GM21447 (cell line): ENCODE results near the gene ACSM4.
"Not testable (repeated sequence)": the region's sequence is repeated elsewhere in the genome, so short reads cannot be mapped to it uniquely, and the experiment has no call there.

Experiments used
- ATAC-seq: cut with Tn5 transposase; IDR thresholded peaks from one replicate; pipeline ENCODE4 v1.9.1; 2021; ENCODE audit not compliant: unreplicated experiment

Gene ACSM4

GRCh38 chr12:7303772-7304171, at the start of gene ACSM4:
TSS of gene ACSM4 (plus strand) at chr12:7304072. CDS start at chr12:7304332, 260 bp downstream.
- ATAC-seq, result no peak

DNA sequence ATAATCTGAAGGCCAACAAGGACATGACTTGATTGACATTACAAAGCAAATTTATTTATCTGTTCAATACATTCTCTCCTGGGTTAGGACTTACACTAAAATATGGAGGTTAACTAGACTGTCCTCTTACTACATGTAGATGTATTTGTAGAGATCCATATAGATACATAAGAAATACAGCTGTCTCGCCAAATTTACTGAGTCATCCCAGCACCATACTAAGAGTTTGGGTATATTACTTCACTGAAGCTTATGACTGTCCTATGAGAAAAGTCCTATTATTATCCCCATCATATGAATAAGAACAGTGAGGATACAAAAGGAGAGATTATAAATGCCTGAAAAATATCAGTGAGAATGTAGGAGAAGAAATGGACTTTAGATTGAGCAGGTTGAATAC, 44.8 kb upstream of the ACSM4 start:
- ATAC-seq, result no peak

GRCh38 chr12:7264538-7264937, 39.3 kb upstream of the ACSM4 start:
- no peak for ATAC-seq

DNA sequence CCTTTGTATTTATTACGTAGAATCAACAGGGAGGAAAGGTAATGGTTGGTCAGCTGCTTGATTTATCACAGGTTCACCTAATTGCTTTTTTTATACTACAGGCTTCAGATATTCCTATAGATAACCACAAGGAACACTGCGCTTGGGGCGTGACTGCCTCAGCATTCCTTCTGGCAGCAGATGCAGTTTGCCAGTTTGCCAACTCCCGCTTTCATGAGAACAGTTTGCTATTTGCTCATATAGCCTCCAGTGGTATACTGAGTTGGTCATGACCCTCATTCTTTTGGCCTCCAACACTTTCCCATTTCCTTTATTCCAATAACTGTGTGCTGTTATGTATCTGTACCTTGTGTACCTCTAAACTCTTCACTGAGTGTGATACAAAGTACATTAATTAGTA, 38.6 kb upstream of the ACSM4 start:
- no peak for ATAC-seq

DNA sequence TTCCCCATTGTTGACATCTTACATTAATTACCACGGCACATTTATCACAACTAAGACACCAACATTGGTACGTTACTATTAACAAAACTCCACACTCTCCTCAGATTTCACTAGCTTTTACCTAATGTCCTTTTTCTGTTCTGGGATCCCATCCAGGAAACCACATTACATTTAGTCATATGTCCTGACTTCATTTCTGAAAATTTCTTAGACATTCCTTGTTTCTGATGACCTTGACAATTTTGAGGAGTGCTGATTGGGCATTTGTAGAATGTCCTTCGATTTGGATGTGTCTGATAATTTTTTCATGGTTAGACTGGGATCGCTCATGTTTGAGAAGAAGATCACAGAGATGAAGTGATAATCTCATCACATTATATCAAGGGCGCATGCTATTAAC, 34.6 kb upstream of the ACSM4 start:
- ATAC-seq, result no peak

DNA sequence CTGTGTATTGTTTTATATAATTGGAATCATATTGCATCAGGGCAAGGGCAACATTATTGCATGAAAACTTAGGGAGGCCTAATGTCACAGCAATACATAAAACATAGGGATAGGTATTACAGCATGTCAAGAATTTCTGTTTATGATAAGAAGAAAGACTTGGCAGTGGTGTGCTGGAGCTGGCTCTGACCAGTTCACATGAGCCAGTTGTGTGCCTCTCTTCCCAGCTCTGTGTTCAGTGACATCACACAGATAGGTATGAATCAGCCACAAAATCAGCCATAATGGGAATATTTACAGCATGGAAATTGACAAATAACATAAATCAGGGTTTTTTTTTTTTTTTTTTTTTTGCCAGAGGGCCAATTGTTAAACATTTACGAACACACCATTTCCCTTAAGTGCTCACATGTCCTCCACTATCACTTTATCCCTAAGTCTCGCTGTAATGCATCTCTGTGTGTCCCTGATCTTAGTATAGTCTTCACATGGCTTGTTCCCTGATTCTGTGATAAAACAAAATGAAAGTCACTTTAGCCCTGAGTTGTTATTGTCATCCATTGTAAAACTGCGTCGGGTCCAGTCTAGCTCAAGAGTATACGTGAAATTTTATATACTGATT, 31.9 kb upstream of the ACSM4 start:
- ATAC-seq, result no peak

GRCh38 chr12:7275482-7275881, 28.4 kb upstream of the ACSM4 start:
- not testable (repeated sequence) for ATAC-seq

GRCh38 chr12:7282844-7283243, 21.0 kb upstream of the ACSM4 start:
- peak; percentile 66 for ATAC-seq

- ATAC-seq, result no peak
Measured at GRCh38 chr12:7289743-7290142, 14.1 kb upstream of the ACSM4 start.

DNA sequence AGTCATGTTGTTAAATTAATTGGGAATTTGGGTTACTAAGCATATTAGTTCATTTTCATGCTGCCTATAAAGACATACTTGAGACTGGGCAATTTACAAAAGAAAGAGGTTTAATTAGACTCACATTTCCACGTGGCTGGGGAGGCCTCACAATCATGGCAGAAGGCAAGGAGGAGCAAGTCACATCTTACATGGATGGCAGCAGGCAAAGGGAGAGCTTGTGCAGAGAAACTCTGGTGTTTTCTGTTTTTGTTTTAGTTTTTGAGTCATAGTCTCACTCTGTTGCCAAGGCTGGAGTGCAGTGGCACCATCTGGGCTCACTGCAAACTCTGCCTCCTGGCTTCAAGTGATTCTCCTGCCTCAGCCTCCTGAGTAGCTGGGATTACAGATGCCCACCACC, 13.3 kb upstream of the ACSM4 start:
- not testable (repeated sequence) for ATAC-seq

GRCh38 chr12:7292300-7292699, 11.6 kb upstream of the ACSM4 start:
- ATAC-seq, result no peak

DNA sequence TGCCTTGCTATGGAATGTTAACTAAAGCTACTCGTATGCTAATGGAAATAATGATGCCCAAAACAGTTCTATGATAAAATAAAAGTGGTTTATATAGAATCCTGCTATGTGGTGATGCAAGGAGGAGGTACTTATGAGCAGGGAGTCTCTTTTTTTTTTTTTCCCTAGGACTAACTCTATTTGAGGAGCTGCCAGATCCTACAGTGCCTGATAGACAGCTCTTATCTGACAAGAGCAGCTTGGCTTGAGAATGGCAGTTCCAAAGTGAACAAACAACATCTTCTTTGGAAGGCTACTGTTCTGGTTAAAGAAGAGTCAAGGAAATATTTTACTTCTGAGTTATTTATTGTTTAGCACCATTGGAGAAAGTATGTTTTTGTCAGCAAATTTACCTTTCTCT, 10.2 kb upstream of the ACSM4 start:
- ATAC-seq, result no peak

DNA sequence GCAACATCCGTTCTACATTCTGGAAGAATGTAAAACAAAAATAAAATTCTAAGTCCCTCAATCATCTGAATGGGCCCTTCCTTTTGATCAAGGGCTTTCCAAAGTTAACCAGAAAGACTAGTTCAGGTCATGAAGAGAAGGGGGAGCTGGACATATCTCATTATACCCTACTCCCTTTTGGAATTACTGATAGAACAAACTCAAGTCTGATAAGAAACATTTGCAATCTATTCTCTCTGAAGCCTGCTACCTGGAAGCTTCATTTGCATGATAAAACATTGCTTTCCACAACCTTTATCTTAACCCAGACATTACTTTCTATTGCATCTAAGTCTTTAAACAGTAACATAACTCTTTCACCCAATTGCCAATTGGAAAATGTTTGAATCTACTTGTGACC, 8.3 kb upstream of the ACSM4 start:
- ATAC-seq, result no peak

DNA sequence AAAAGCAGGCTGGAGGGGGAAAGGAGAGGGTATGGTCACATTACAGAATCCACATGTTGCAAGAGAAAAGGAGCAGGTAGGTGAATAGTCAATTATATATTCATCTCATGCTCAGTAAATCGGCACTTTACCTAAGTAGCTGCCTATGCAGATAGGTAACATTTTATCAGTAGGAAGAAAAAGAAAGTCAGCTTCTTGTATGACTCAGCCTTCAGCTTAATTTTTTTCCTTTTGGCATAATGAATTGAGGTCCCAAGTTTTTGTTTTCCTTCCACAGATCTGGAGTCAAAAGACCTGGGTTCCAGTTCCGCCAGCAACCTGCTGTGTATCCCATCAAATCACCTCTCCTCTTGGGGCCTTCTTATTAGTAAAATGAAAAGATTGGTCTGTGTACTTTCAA, 6.0 kb upstream of the ACSM4 start:
- no peak for ATAC-seq

- no peak for ATAC-seq
Measured at GRCh38 chr12:7302266-7302986, 1.4 kb upstream of the ACSM4 start.

DNA sequence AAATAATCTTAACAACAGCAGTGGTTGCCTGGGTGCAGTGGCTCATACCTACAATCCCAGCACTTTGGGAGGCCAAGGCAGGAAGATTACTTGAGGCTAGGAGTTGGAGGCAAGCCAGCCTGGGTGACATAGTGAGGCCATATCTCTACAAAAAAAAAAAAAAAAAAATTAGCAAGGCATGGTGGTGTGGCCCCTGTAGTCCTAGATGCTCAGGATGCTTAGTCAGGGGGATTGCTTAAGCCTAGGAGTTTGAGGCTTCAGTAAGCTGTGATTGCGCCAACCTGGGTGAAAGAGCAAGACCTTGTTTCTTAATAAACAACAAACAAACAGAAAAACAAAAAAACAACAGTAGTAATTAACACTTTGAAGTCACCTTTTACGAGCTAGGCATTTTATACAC, 642 bp upstream of the ACSM4 start:
- ATAC-seq, result no peak

GRCh38 chr12:7304456-7304855, 584 bp downstream of the ACSM4 start:
- no peak for ATAC-seq

DNA sequence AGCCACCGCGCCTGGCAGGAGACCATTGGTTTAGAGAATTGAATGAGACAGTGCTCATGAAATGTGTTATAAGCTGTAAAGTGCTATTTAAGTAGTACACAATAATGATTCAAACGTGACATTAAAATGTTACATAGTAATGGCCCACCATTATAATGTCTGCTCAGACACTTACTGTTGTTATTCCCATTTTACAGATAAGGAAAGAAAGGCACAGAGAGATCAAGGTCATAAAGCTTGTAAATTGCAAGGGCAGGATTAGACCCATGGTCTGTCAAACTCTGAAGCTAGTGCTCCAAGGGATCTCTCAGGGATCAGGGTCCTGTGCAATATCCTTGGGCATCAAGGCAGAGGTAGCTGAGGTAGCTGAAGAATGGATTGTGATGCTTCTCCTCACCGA, 6.2 kb downstream of the ACSM4 start:
- no peak for ATAC-seq

GRCh38 chr12:7319930-7320329, 16.1 kb downstream of the ACSM4 start:
- no peak for ATAC-seq

DNA sequence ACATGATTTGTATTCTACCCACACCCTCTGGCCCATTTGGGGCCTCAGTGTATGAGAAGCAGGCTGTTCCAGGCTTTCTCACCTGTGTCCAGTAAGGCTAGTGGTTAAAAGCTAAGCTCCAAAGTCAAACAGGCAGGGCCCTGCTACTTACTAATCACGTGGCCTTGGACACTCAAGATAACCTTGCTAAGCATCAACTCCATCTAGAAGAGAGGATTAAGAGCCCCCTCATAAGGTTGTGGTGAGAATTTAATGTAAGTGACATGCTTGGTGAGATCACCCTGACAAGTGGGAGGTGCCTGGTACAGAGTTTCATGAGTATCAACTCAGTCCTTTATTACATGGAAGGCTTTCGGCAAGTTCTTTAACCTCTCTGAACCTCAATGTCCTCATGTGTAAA, 17.8 kb downstream of the ACSM4 start:
- no peak for ATAC-seq

DNA sequence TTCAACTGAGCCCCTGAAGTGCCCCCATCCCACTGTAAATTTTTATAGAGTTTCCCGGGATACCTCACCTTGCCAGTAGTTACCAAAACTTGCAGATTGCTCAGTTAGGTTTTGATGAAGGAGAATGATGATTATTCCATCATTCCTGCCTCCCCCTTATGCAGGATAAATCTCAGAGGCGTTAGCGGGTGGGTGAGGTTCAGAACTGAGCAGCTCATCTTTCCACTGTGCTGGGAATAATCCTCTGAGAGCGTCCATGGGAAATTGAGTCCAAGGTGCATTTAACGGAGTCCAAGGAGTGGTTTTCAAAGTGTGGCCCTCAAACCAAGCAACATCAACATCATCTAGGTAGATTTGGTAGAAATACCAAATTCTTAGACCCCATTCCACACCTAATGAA, 18.7 kb downstream of the ACSM4 start:
- ATAC-seq, result no peak

GRCh38 chr12:7324176-7324575, 20.3 kb downstream of the ACSM4 start:
- no peak for ATAC-seq

GRCh38 chr12:7327918-7328317, 24.0 kb downstream of the ACSM4 start:
- ATAC-seq, result no peak
